Small intestine (tissue), 7 donors: ENCODE measurements around the gene KRT6C. TPM values are rescaled to one million over a fixed set of nuclear protein-coding genes. Genes with fewer than 3 reads are reported as not detected.
A peak's percentile ranks its signal among the peaks of the same experiment; 100 is the strongest.

Experiments used
- DNase-seq, 2 donors: peaks; one replicate each; pipeline versions ENCODE4 v3.0.0 to v3.0.0-alpha.2; 2013
- FAIRE-seq: peaks from 2 replicates; lab custom pipeline; 2012; peaks lifted over from hg19 to GRCh38; lab: Jason Lieb, UNC
- H3K27ac ChIP-seq, 3 donors: one replicate each; pipeline ENCODE4 v1.5.1; 2013; ENCODE audit warnings: low read length in 2 of 3, mild to moderate bottlenecking in 2 of 3, control low read depth in 1 of 3, inconsistent platforms in 1 of 3, low read depth in 1 of 3, moderate library complexity in 1 of 3
- H3K27me3 ChIP-seq, 3 donors: one replicate each; pipeline ENCODE4 v1.6.1; 2013; ENCODE audit warnings: low read length in 3 of 3, inconsistent platforms in 1 of 3; ENCODE audit not compliant: control insufficient read depth in 3 of 3, insufficient read depth in 3 of 3
- H3K36me3 ChIP-seq, 3 donors: one replicate each; pipeline ENCODE4 v1.6.1; 2013; ENCODE audit warnings: low read length in 3 of 3, inconsistent platforms in 1 of 3, low read depth in 1 of 3, mild to moderate bottlenecking in 1 of 3, moderate library complexity in 1 of 3; ENCODE audit not compliant: control insufficient read depth in 3 of 3, insufficient read depth in 2 of 3
- H3K4me1 ChIP-seq, 3 donors: one replicate each; pipeline ENCODE4 v1.6.1; 2013; ENCODE audit warnings: low read length in 2 of 3, inconsistent platforms in 1 of 3, low read depth in 1 of 3, mild to moderate bottlenecking in 1 of 3, moderate library complexity in 1 of 3; ENCODE audit not compliant: control insufficient read depth in 3 of 3, insufficient read depth in 2 of 3
- H3K4me3 ChIP-seq, 3 donors: one replicate each; pipeline ENCODE4 v1.5.1; 2013; ENCODE audit warnings: low read length in 3 of 3, control low read depth in 1 of 3, inconsistent platforms in 1 of 3, low read depth in 1 of 3, mild to moderate bottlenecking in 1 of 3, moderate library complexity in 1 of 3
- H3K9me3 ChIP-seq, 2 donors: one replicate each; pipeline ENCODE4 v1.6.1; 2013; ENCODE audit warnings: low read depth in 1 of 2, low read length in 1 of 2; ENCODE audit not compliant: control insufficient read depth in 2 of 2, insufficient read depth in 1 of 2
- WGBS, 3 donors: extraction: QIAGEN DNeasy Blood & Tissue Kit; methylation state at CpG; one replicate each; pipeline ENCODE4 v1.1.7; 2013; 5-methylcytosine and 5-hydroxymethylcytosine counted together
- polyA plus RNA-seq, 4 donors: library from polyadenylated mRNA; stranded (reverse) in 3 of 4; unstranded in 1 of 4; fragments of 200-250 nt in 3 of 4; fragments of 120-200 nt in 1 of 4; gene quantifications; one replicate each; pipeline versions ENCODE4 v1.2.1 to v1.2.3, GENCODE V29; 2013
- donor health status: healthy with polysubstance abuse.
- donor health status: control.
- donor health status: control.
- donor health status: Bipolar disorder and iron deficiency.
- donor health status: healthy.

KRT6C gene
- polyA plus RNA-seq, 4 donors = 0.03 TPM; not detected in 3

GRCh38 chr12:52444647-52445595 is 28.7 kb downstream of the KRT6C start:
- Histone ChIP-seq H3K4me1 (peaks cover 0 to 3% (median 0%) of the 10 kb centered on the region in 3 donors), H3K9me3 (no peaks in the 10 kb centered on the region), H3K27me3 (peaks cover 0 to 4% (median 3%) of the 10 kb centered on the region in 3 donors), H3K36me3 (no peaks in the 10 kb centered on the region), H3K4me3 (no peak overlapping the region), H3K27ac (no peak overlapping the region)
- WGBS, 3 donors = 47 to 61% (median 51%) methylated on average over 10 of the region's 10 CpGs
- peak in 1 of 2 donors; percentile 20 for DNase-seq
- no peak for FAIRE-seq

GRCh38 chr12:52443966-52444365 is 29.6 kb downstream of the KRT6C start:
- 87 to 91% (median 90%) methylated on average over 3 of the region's 3 CpGs for WGBS, 3 donors
- Histone ChIP-seq H3K27me3 (peaks cover 0 to 4% (median 3%) of the 10 kb centered on the region in 3 donors), H3K9me3 (no peaks in the 10 kb centered on the region), H3K27ac (no peak overlapping the region), H3K36me3 (no peaks in the 10 kb centered on the region), H3K4me3 (no peak overlapping the region), H3K4me1 (peaks cover 0 to 3% (median 0%) of the 10 kb centered on the region in 3 donors)
- FAIRE-seq (no peak), DNase-seq (no peak)

DNA sequence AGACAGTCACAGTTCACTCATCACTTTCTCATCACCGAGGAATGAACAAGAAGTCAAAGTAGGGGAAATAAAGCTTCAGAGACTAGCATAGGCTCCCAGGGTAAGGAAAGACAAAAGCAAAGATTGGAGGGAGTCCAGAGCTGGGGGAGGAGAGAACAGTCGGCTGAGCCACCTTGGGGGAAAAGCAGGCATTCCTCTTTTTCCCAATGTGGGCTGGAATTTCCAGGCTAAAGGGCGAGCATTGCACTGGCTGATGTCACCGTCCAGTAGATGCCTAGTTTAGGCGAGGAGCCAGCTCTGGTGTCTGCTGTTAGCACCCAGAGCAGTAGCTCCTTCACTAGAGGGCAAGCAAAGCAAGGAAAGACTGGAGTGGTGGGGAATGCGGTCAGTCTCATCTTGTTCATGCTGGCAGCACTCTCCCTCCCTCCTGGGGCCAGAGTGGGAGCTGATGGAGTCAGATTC is 31.0 kb downstream of the KRT6C start:
- FAIRE-seq (no peak), DNase-seq (no peak)
- Histone ChIP-seq H3K36me3 (no peaks in the 10 kb centered on the region), H3K27me3 (peaks cover 0 to 4% (median 3%) of the 10 kb centered on the region in 3 donors), H3K4me1 (peaks cover 0 to 5% (median 0%) of the 10 kb centered on the region in 3 donors), H3K4me3 (no peak overlapping the region), H3K27ac (no peak overlapping the region), H3K9me3 (no peaks in the 10 kb centered on the region)
- WGBS, 3 donors = 43 to 60% (median 47%) methylated on average over 6 of the region's 6 CpGs

DNA sequence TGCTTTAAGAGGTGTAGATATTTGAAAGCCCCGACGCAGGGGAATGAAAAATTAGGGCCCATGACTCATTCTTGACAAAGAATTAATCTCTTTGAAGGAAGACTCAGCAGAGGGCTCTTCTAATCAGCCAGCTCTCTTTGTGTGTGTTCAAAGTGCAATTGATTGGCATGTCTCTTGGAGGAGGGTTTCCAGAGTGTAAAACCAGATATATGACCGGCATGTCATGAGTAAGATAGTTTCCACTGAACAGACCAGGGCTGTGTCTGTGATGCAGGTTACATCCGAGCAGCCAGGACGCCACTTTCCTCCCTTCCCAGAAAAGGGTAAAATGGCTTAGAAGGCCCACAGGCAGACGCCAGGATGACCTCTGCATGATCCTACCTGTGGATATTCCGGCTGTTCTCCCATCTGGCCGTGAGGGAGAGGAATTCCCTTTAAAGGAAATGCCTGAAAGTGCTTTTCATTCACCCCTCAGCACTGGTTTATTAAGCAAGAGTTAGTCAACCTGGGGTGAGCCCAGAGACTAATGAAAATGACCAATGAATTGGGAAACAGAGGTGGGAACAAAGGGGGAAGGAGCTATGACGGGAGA is 32.2 kb downstream of the KRT6C start:
- Histone ChIP-seq H3K4me3 (no peak overlapping the region), H3K27ac (no peak overlapping the region), H3K36me3 (no peaks in the 10 kb centered on the region), H3K4me1 (peaks cover 0 to 7% (median 3%) of the 10 kb centered on the region in 3 donors), H3K9me3 (no peaks in the 10 kb centered on the region), H3K27me3 (peaks cover 0 to 4% (median 3%) of the 10 kb centered on the region in 3 donors)
- FAIRE-seq (no peak), DNase-seq (peak; percentile 49 to 52)
- 33 to 48% (median 40%) methylated on average over 9 of the region's 9 CpGs for WGBS, 3 donors

DNA sequence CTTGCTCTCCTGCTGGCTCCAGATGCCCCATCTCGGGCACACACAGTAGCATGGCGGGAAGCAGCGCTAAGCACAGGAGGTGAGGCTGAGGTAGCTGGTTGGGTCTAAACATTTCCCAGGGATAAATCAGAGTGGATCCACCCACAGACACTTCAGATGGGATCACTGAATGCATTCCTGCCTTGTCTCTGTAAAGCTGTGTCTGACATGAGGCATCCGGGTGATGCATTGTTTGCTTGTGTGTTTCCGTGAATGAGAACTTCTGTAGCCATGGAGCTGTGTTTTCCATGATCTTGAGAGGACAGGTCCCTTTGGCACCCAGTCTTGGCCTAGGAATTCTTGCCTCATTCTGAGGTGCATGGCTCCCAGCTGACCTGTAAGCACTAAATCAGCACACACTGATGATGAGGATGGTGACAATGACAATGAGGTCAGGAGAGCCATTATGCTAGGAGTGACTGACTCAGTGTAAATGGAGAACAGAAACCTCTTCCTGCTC is 32.7 kb downstream of the KRT6C start:
- H3K4me1 ChIP-seq = peaks cover 0 to 12% (median 5%) of the 10 kb centered on the region in 3 donors
- WGBS, 3 donors = 85 to 92% (median 87%) methylated on average over 5 of the region's 5 CpGs
- H3K9me3 ChIP-seq = no peaks in the 10 kb centered on the region
- no peak overlapping the region for H3K27ac ChIP-seq
- DNase-seq = no peak
- no peak overlapping the region for H3K4me3 ChIP-seq
- no peaks in the 10 kb centered on the region for H3K36me3 ChIP-seq
- peaks cover 0 to 4% (median 3%) of the 10 kb centered on the region in 3 donors for H3K27me3 ChIP-seq
- FAIRE-seq = no peak

- no peak for FAIRE-seq
- Histone ChIP-seq H3K4me1 (peaks cover 0 to 14% (median 5%) of the 10 kb centered on the region in 3 donors), H3K4me3 (no peak overlapping the region), H3K9me3 (no peaks in the 10 kb centered on the region), H3K27me3 (peaks cover 0 to 4% (median 3%) of the 10 kb centered on the region in 3 donors), H3K36me3 (no peaks in the 10 kb centered on the region), H3K27ac (no peak overlapping the region)
- no peak for DNase-seq
- WGBS, 3 donors = 56 to 63% (median 58%) methylated on average over 2 of the region's 2 CpGs
Observed at GRCh38 chr12:52439845-52440244, 33.8 kb downstream of the KRT6C start.

DNA sequence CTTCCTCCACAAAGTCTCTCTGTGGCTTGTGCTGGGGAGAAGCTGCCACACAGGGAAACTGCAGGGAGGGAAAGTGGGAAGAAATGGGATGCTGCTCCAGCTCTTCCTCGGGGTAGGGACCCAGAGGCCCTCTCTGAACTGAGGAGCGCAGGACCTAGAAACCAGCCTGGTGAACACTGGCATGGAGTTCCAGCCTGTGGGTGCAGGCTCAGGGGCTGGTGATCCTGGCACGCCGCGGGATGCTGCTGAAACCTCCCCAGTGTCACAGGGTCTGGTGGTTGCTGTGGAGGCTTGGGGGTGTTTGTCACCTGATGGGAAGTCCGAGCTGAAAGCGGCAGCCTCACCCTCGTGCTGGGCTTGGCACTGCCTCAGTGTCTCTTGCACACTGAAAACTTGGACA is 34.2 kb downstream of the KRT6C start:
- no peak for DNase-seq
- H3K4me3 ChIP-seq = no peak overlapping the region
- no peak for FAIRE-seq
- no peak overlapping the region for H3K27ac ChIP-seq
- H3K9me3 ChIP-seq = no peaks in the 10 kb centered on the region
- H3K4me1 ChIP-seq = peaks cover 0 to 13% (median 5%) of the 10 kb centered on the region in 3 donors
- H3K36me3 ChIP-seq = no peaks in the 10 kb centered on the region
- peaks cover 0 to 4% (median 3%) of the 10 kb centered on the region in 3 donors for H3K27me3 ChIP-seq
- 77 to 79% (median 77%) methylated on average over 8 of the region's 8 CpGs for WGBS, 3 donors
